A549 (cell line): ENCODE measurements around the gene KIF5A. TPM values are rescaled to one million over a fixed set of nuclear protein-coding genes. Genes with fewer than 3 reads are reported as not detected.

Source experiments
- ATAC-seq, 2 experiments: fragments of 200-7000 bp in 1 of 2; fragments of >200 bp in 1 of 2; cut with Nextera tagmentation in 1 of 2; cut with Tn5 transposase in 1 of 2; 3 replicates each; pipeline versions ENCODE4 v1.8.0 to v1.9.1; 2018 to 2020; ENCODE audit warnings: mild to moderate bottlenecking in 1 of 2, moderate library complexity in 1 of 2
- CTCF ChIA-PET: fragments of 300-600 bp; sonication (Branson Sonifier 250); formaldehyde crosslinking; extraction: SDS; loops from one replicate; lab custom pipeline; 2021; ENCODE audit warnings: antibody characterized with exemption, inconsistent platforms; lab: Yijun Ruan, JAX
- POLR2A ChIA-PET: fragments of 350-600 bp; formaldehyde crosslinking; extraction: SDS; loops from one replicate; lab custom pipeline; 2021; ENCODE audit warnings: antibody characterized with exemption, inconsistent platforms; lab: Yijun Ruan, JAX
- DNase-seq, 2 experiments: peaks; one replicate each; pipeline versions ENCODE4 v3.0.0 to v3.0.0-alpha.2; 2011 to 2016; ENCODE audit warnings: low read depth in 1 of 2, low spot score in 1 of 2
- FAIRE-seq: peaks from 2 replicates; lab custom pipeline; 2011; peaks lifted over from hg19 to GRCh38; lab: Jason Lieb, UNC
- H3K27ac ChIP-seq, 2 experiments: fragments of >200 bp; sonication (Bioruptor Twin); formaldehyde crosslinking; 3 replicates each; pipeline ENCODE4 v1.5.1; 2016 to 2017
- H3K4me1 ChIP-seq: fragments of >200 bp; sonication (Bioruptor Twin); formaldehyde crosslinking; 3 replicates; pipeline ENCODE4 v1.6.1; 2016
- H3K4me2 ChIP-seq: fragments of >200 bp; sonication (Bioruptor Twin); formaldehyde crosslinking; 3 replicates; pipeline ENCODE4 v1.6.1; 2016
- H3K4me3 ChIP-seq: fragments of >200 bp; sonication (Bioruptor Twin); formaldehyde crosslinking; 3 replicates; pipeline ENCODE4 v1.5.1; 2016
- H3K9me3 ChIP-seq: fragments of >200 bp; sonication (Bioruptor Twin); formaldehyde crosslinking; 3 replicates; pipeline ENCODE4 v1.6.1; 2016
- BCL3 ChIP-seq: fragments of >200 bp; sonication (Bioruptor Twin); formaldehyde crosslinking; IDR thresholded peaks from 3 replicates; pipeline ENCODE4 v1.6.1; 2016
- CBX2 ChIP-seq: fragments of 200-600 bp; sonication (generic); IDR thresholded peaks from 2 replicates; pipeline ENCODE4 v1.6.1; 2016; ENCODE audit warnings: low read depth, mild to moderate bottlenecking, borderline replicate concordance
- CBX8 ChIP-seq: fragments of 200-600 bp; sonication (generic); IDR thresholded peaks from 2 replicates; pipeline ENCODE4 v1.6.1; 2016
- CEBPB ChIP-seq, 2 experiments: fragments of >200 bp in 1 of 2; sonication (Bioruptor Twin) in 1 of 2; formaldehyde crosslinking in 1 of 2; IDR thresholded peaks; 2 replicates each; pipeline ENCODE4 v1.6.1; 2012 to 2016
- CHD2 ChIP-seq: fragments of 150-350 bp; IDR thresholded peaks from 2 replicates; pipeline ENCODE4 v1.6.1; 2014; ENCODE audit warnings: low read length; ENCODE audit not compliant: partially characterized antibody
- E2F6 ChIP-seq: IDR thresholded peaks from 2 replicates; pipeline ENCODE4 v1.6.1; 2012; ENCODE audit warnings: low read depth, borderline replicate concordance
- EHF ChIP-seq: fragments of 250-450 bp; sonication (Bioruptor Pico); IDR thresholded peaks from 2 replicates; pipeline ENCODE4 v1.5.0; 2020; ENCODE audit warnings: mild to moderate bottlenecking
- EHMT2 ChIP-seq: fragments of 200-600 bp; sonication (generic); IDR thresholded peaks from 2 replicates; pipeline ENCODE4 v1.6.1; 2016; ENCODE audit warnings: antibody characterized with exemption, low read depth, mild to moderate bottlenecking, moderate library complexity
- FOSB ChIP-seq: fragments of 250-450 bp; sonication (Bioruptor Pico); IDR thresholded peaks from 2 replicates; pipeline ENCODE4 v1.5.0; 2020; ENCODE audit warnings: mild to moderate bottlenecking, moderate library complexity
- FOXS1 ChIP-seq: fragments of 250-450 bp; sonication (Bioruptor Pico); IDR thresholded peaks from 2 replicates; pipeline ENCODE4 v1.5.0; 2020; ENCODE audit warnings: mild to moderate bottlenecking, moderate library complexity
- GATA3 ChIP-seq: IDR thresholded peaks from 2 replicates; pipeline ENCODE4 v1.6.1; 2012; ENCODE audit warnings: borderline replicate concordance
- HDAC2 ChIP-seq: fragments of 200-600 bp; sonication (generic); IDR thresholded peaks from 2 replicates; pipeline ENCODE4 v1.6.1; 2016
- HES2 ChIP-seq: fragments of >200 bp; sonication (Bioruptor Twin); formaldehyde crosslinking; IDR thresholded peaks from 2 replicates; pipeline ENCODE4 v1.6.1; 2016
- HMGXB4 ChIP-seq: fragments of 250-450 bp; sonication (Bioruptor Pico); IDR thresholded peaks from 2 replicates; pipeline ENCODE4 v1.5.0; 2021; ENCODE audit warnings: mild to moderate bottlenecking, moderate library complexity, borderline replicate concordance
- HOXA7 ChIP-seq: fragments of 250-450 bp; sonication (Bioruptor Pico); IDR thresholded peaks from 2 replicates; pipeline ENCODE4 v1.5.0; 2020; ENCODE audit warnings: mild to moderate bottlenecking, moderate library complexity
- JUN ChIP-seq, 2 experiments: fragments of >200 bp; sonication (Bioruptor Twin); formaldehyde crosslinking; IDR thresholded peaks; 2 replicates in 1 of 2; 3 replicates in 1 of 2; pipeline ENCODE4 v1.6.1; 2016 to 2017
- JUNB ChIP-seq: fragments of >200 bp; sonication (Bioruptor Twin); formaldehyde crosslinking; IDR thresholded peaks from 2 replicates; pipeline ENCODE4 v1.6.1; 2016
- KDM5A ChIP-seq: fragments of 200-600 bp; sonication (generic); IDR thresholded peaks from 2 replicates; pipeline ENCODE4 v1.6.1; 2016; ENCODE audit warnings: antibody characterized with exemption, mild to moderate bottlenecking
- MAX ChIP-seq: IDR thresholded peaks from 2 replicates; pipeline ENCODE4 v1.6.1; 2012
- MYC ChIP-seq: IDR thresholded peaks from 2 replicates; pipeline ENCODE4 v1.6.1; 2012; ENCODE audit warnings: mild to moderate bottlenecking, inconsistent platforms, low read length, improper control_type of control experiment, borderline replicate concordance
- NR3C1 ChIP-seq: fragments of >200 bp; sonication (Bioruptor Twin); formaldehyde crosslinking; IDR thresholded peaks from 3 replicates; pipeline ENCODE4 v1.6.1; 2017
- PBX3 ChIP-seq: IDR thresholded peaks from 2 replicates; pipeline ENCODE4 v1.6.1; 2012
- PHF8 ChIP-seq: fragments of 200-600 bp; sonication (generic); IDR thresholded peaks from 2 replicates; pipeline ENCODE4 v1.6.1; 2016; ENCODE audit warnings: low read depth, mild to moderate bottlenecking, antibody characterized with exemption, moderate library complexity, borderline replicate concordance
- POLR2A ChIP-seq: IDR thresholded peaks from 2 replicates; pipeline ENCODE4 v1.6.1; 2012; ENCODE audit warnings: mild to moderate bottlenecking, low read length
- POLR2AphosphoS2 ChIP-seq: conservative IDR thresholded peaks from 2 replicates; pipeline ENCODE4 v1.6.1; 2012; ENCODE audit warnings: low read length, improper control_type of control experiment, inconsistent platforms
- RCOR1 ChIP-seq: fragments of 150-350 bp; IDR thresholded peaks from 2 replicates; pipeline ENCODE4 v1.6.1; 2014; ENCODE audit warnings: antibody characterized with exemption, low read length, low read depth
- RFX5 ChIP-seq: fragments of 450-650 bp; IDR thresholded peaks from 2 replicates; pipeline ENCODE4 v1.7.1; 2014; ENCODE audit warnings: antibody characterized with exemption, mild to moderate bottlenecking, moderate library complexity
- TFCP2L1 ChIP-seq: fragments of 250-450 bp; sonication (Bioruptor Pico); IDR thresholded peaks from 2 replicates; pipeline ENCODE4 v1.5.0; 2021; ENCODE audit warnings: mild to moderate bottlenecking
- USF2 ChIP-seq: fragments of 450-650 bp; IDR thresholded peaks from 2 replicates; pipeline ENCODE4 v1.6.1; 2014; ENCODE audit warnings: antibody characterized with exemption
- ZC3H11A ChIP-seq: fragments of 450-650 bp; IDR thresholded peaks from 2 replicates; pipeline ENCODE4 v1.6.1; 2014; ENCODE audit warnings: antibody characterized with exemption, mild to moderate bottlenecking
- ZNF302 ChIP-seq: fragments of 250-450 bp; sonication (Bioruptor Pico); IDR thresholded peaks from 2 replicates; pipeline ENCODE4 v1.9.0; 2021; ENCODE audit warnings: inconsistent platforms, mild to moderate bottlenecking, moderate library complexity
- WGBS: methylation state at CpG from one replicate; pipeline ENCODE4 v1.1.6; 2017; ENCODE audit errors: missing lambda C conversion rate; 5-methylcytosine and 5-hydroxymethylcytosine counted together
- polyA plus RNA-seq, 4 experiments: library from polyadenylated mRNA; depleted of rRNA in 3 of 4; stranded (reverse); fragments of >200 nt; fragmentation: RNase III in 1 of 4; extraction: RNeasy Plus Mini Kit Qiagen cat#74134 plus additional on column Dnase treatment in 1 of 4; gene quantifications; 2 replicates in 3 of 4; 3 replicates in 1 of 4; pipeline ENCODE4 v1.2.3, GENCODE V29; 2011 to 2017

Gene KIF5A
- polyA plus RNA-seq, 2 of the 4 experiments (the other 2 are of a cell fraction), result 0.61 to 0.89 TPM

- DNase-seq, result no peak
- ChIA-PET CTCF (interaction anchor here (0.7 to 2.8 kb wide), 9 partner anchors 10 to 87 kb away, joined by 3 to 18 read pairs (median 5); partner anchors contain the start of genes B4GALNT1, DDIT3 and GLI1), POLR2A (interaction anchor here (0.6 to 1.0 kb wide), 3 partner anchors 25 to 110 kb away, joined by 4 to 11 read pairs (median 4); no protein-coding TSS in a partner anchor)
- ATAC-seq, result no peak
- peaks cover 25% of the 10 kb centered on the region for H3K4me1 ChIP-seq
- peak overlapping the region; percentile 89 for H3K4me3 ChIP-seq
- H3K27ac ChIP-seq, result peak overlapping the region; percentile 92 to 96
- FAIRE-seq, result no peak
- H3K9me3 ChIP-seq, result no peaks in the 10 kb centered on the region
- TF ChIP-seq HES2, result no peak
- no peak for TF ChIP-seq FOSB
- 0 out of 2 replicates have a peak, but pooled peaks have one; percentile 13 for TF ChIP-seq TFCP2L1 (CRISPR knock-in tag)
- no peak for TF ChIP-seq PHF8
- no peak for TF ChIP-seq RFX5
- peak overlapping the region; percentile 80 for H3K4me2 ChIP-seq
- 66% methylated on average over 15 of the region's 15 CpGs for WGBS
Observed at GRCh38 chr12:57545809-57546437, 3.9 kb upstream of the KIF5A start.

GRCh38 chr12:57546438-57547287, 3.2 kb upstream of the KIF5A start, which contains the start of gene DCTN2:
DCTN2 (minus strand) TSS chr12:57547192; CDS start chr12:57547063, 129 bp downstream.
- DNase-seq, result peak; percentile 97 to 99
- peaks cover 20% of the 10 kb centered on the region for H3K4me1 ChIP-seq
- ChIA-PET POLR2A (interaction anchor here (0.6 to 1.0 kb wide), 4 partner anchors 9 to 109 kb away, joined by 4 to 11 read pairs (median 4); no protein-coding TSS in a partner anchor), CTCF (interaction anchor here (1.2 to 2.8 kb wide), 7 partner anchors 11 to 88 kb away, joined by 3 to 18 read pairs (median 5); partner anchors contain the start of genes DDIT3 and GLI1)
- no peaks in the 10 kb centered on the region for H3K9me3 ChIP-seq
- no peak for FAIRE-seq
- peak within 1 kb of the TSS; percentile 92 to 96 for H3K27ac ChIP-seq
- WGBS, result 1% methylated on average over 50 of the region's 56 CpGs
- peak; percentile 94 to 98 for ATAC-seq
- H3K4me2 ChIP-seq, result peak within 1 kb of the TSS; percentile 81
- H3K4me3 ChIP-seq, result peak within 1 kb of the TSS; percentile 89
- TF ChIP-seq FOXS1 (no peak), JUN (IDR thresholded peaks at IDR 0.05) (peak; percentile 43 to 45; a peak in 2 of 5 replicates), HMGXB4 (CRISPR knock-in tag) (0 out of 2 replicates have a peak, but pooled peaks have one; percentile 16), BCL3 (no peak), HOXA7 (CRISPR knock-in tag) (no peak), ZNF302 (CRISPR knock-in tag) (no peak), CBX2 (no peak), POLR2A (peak; percentile 38; the same call in 1 of the 2 replicates), JUNB (no peak), EHF (CRISPR knock-in tag) (no peak), MAX (no peak; the same call in 1 of the 2 replicates), E2F6 (no peak), KDM5A (peak; percentile 32; the same call in 1 of the 2 replicates), NR3C1 (no peak), CBX8 (no peak), PHF8 (peak; percentile 86), POLR2AphosphoS2 (no peak), PBX3 (no peak), RCOR1 (no peak), MYC (no peak), EHMT2 (no peak), ZC3H11A (no peak), USF2 (no peak), CHD2 (peak; percentile 97), GATA3 (peak; percentile 72), CEBPB (IDR thresholded peaks at IDR 0.05) (no peak), HDAC2 (no peak)
